Caco-2 (cell line): ENCODE measurements around the gene FFAR3. TPM values are rescaled to one million over a fixed set of nuclear protein-coding genes. Genes with fewer than 3 reads are reported as not detected.

Experiments used
- BruUV-seq: library from RNA; stranded (reverse); fragments of 400-500 nt; replicated peaks from 2 replicates; lab custom pipeline; 2021; lab: Mats Ljungman, UMichigan
- CTCF ChIA-PET: fragments of 300-600 bp; sonication (Branson Sonifier 250); formaldehyde crosslinking; loops from one replicate; lab custom pipeline; 2022; ENCODE audit warnings: antibody characterized with exemption; lab: Charles Lee
- POLR2A ChIA-PET: fragments of 300-600 bp; sonication (Branson Sonifier 250); formaldehyde crosslinking; loops from one replicate; lab custom pipeline; 2022; ENCODE audit warnings: antibody characterized with exemption; lab: Charles Lee
- DNase-seq, 2 experiments: peaks; one replicate each; pipeline versions ENCODE4 v3.0.0 to v3.0.0-alpha.2; 2020 to 2022
- H3K27me3 ChIP-seq: replicated peaks from 2 replicates; pipeline ENCODE4 v1.6.0; 2011; ENCODE audit warnings: low read length; ENCODE audit not compliant: control insufficient read depth, insufficient read depth
- H3K36me3 ChIP-seq: 2 replicates; pipeline ENCODE4 v1.5.1; 2011; ENCODE audit warnings: low read length; ENCODE audit not compliant: control insufficient read depth, insufficient read depth
- H3K4me1 ChIP-seq: fragments of 250-450 bp; sonication (Bioruptor Pico); 2 replicates; pipeline ENCODE4 v1.5.1; 2020; ENCODE audit warnings: mild to moderate bottlenecking
- H3K4me3 ChIP-seq: 2 replicates; pipeline ENCODE4 v1.5.1; 2011; ENCODE audit warnings: low read depth, mild to moderate bottlenecking, control low read depth, low read length
- H3K9me3 ChIP-seq: fragments of 250-450 bp; sonication (Bioruptor Pico); 2 replicates; pipeline ENCODE4 v1.5.1; 2020; ENCODE audit warnings: mild to moderate bottlenecking, moderate library complexity
- H3K27ac Mint-ChIP-seq: one replicate; pipeline ENCODE4 v1.8.0; 2022; ENCODE audit warnings: mixed read lengths; ENCODE audit not compliant: unreplicated experiment
- H3K27me3 Mint-ChIP-seq: one replicate; pipeline ENCODE4 v1.8.0; 2022; ENCODE audit warnings: mixed read lengths; ENCODE audit not compliant: insufficient read depth, unreplicated experiment
- H3K36me3 Mint-ChIP-seq: one replicate; pipeline ENCODE4 v1.8.0; 2022; ENCODE audit warnings: mild to moderate bottlenecking, mixed read lengths; ENCODE audit not compliant: insufficient read depth, unreplicated experiment
- H3K4me1 Mint-ChIP-seq: one replicate; pipeline ENCODE4 v1.8.0; 2022; ENCODE audit warnings: low read depth, mixed read lengths; ENCODE audit not compliant: unreplicated experiment
- H3K4me3 Mint-ChIP-seq: one replicate; pipeline ENCODE4 v1.8.0; 2022; ENCODE audit warnings: mild to moderate bottlenecking, moderate library complexity, mixed read lengths; ENCODE audit not compliant: unreplicated experiment
- H3K9me3 Mint-ChIP-seq: one replicate; pipeline ENCODE4 v1.8.0; 2022; ENCODE audit warnings: mixed read lengths; ENCODE audit not compliant: unreplicated experiment
- intact Hi-C: fragments of 100-400 bp; cut with micrococcal nuclease; formaldehyde crosslinking; loops from one replicate; pipeline ENCODE4 v1.10.0; 2022; ENCODE audit not compliant: unreplicated experiment
- total RNA-seq: library from RNA; stranded (reverse); gene quantifications from 2 replicates; pipeline ENCODE4 v1.2.3, GENCODE V29; 2022
- TF ChIP-seq, protein P1 (sequence below), 2 experiments: fragments of 200-600 bp in 1 of 2; IDR thresholded peaks; 1 replicate in 1 of 2; 2 replicates in 1 of 2; pipeline versions ENCODE4 v1.5.1 to v1.8.0; 2011 to 2022; ENCODE audit warnings: antibody characterized with exemption in 1 of 2, control low read depth in 1 of 2, inconsistent platforms in 1 of 2, low read depth in 1 of 2, low read length in 1 of 2, mild to moderate bottlenecking in 1 of 2, moderate library complexity in 1 of 2; ENCODE audit not compliant: insufficient read depth in 1 of 2, severe bottlenecking in 1 of 2, unreplicated experiment in 1 of 2

The FFAR3 gene
- total RNA-seq, 1 experiment from 2014 or later = not detected

DNA sequence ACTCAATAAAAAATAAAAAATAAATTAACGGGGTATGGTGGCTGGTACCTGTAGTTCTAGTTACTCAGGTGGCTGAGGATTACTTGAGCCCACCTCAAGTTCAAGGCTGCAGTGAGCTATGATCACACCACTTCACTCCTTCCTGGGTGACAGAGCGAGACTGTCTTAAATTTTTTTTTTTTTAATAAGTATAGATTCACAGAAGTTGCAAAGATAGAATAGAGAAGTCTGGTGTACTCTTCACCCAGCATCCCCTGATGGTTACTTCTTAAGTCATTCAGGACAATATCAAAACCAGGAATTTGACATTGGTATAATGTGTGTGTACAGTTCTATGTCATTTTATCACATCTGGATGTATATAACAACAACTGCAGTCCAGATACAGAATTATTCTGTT is 37.0 kb upstream of the FFAR3 start:
- TF ChIP-seq, protein P1, sequence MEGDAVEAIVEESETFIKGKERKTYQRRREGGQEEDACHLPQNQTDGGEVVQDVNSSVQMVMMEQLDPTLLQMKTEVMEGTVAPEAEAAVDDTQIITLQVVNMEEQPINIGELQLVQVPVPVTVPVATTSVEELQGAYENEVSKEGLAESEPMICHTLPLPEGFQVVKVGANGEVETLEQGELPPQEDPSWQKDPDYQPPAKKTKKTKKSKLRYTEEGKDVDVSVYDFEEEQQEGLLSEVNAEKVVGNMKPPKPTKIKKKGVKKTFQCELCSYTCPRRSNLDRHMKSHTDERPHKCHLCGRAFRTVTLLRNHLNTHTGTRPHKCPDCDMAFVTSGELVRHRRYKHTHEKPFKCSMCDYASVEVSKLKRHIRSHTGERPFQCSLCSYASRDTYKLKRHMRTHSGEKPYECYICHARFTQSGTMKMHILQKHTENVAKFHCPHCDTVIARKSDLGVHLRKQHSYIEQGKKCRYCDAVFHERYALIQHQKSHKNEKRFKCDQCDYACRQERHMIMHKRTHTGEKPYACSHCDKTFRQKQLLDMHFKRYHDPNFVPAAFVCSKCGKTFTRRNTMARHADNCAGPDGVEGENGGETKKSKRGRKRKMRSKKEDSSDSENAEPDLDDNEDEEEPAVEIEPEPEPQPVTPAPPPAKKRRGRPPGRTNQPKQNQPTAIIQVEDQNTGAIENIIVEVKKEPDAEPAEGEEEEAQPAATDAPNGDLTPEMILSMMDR (IDR thresholded peaks at IDR 0.05; ENCODE audit: insufficient read depth in 1 of 2, low read depth in 1 of 2, low read length in 1 of 2, severe bottlenecking in 1 of 2, unreplicated experiment in 1 of 2) = no peak
- POLR2A ChIA-PET = no interaction called here
- no peak for DNase-seq
- Histone ChIP-seq H3K36me3 (no peaks in the 10 kb centered on the region), H3K9me3 (peaks cover 4% of the 10 kb centered on the region; the same call in 1 of the 2 replicates), H3K4me1 (no peaks in the 10 kb centered on the region), H3K4me3 (no peak overlapping the region), H3K27me3 (no peaks in the 10 kb centered on the region)
- no peaks in the 10 kb centered on the region for H3K36me3 Mint-ChIP-seq
- CTCF ChIA-PET = no interaction called here
- no peak overlapping the region for H3K4me3 Mint-ChIP-seq
- no peak overlapping the region for H3K27ac Mint-ChIP-seq
- peaks cover 14% of the 10 kb centered on the region for H3K4me1 Mint-ChIP-seq
- intact Hi-C loops = no loop called here
- peaks cover 3% of the 10 kb centered on the region for H3K27me3 Mint-ChIP-seq
- peaks cover 9% of the 10 kb centered on the region for H3K9me3 Mint-ChIP-seq
- no TSS peak for BruUV-seq

DNA sequence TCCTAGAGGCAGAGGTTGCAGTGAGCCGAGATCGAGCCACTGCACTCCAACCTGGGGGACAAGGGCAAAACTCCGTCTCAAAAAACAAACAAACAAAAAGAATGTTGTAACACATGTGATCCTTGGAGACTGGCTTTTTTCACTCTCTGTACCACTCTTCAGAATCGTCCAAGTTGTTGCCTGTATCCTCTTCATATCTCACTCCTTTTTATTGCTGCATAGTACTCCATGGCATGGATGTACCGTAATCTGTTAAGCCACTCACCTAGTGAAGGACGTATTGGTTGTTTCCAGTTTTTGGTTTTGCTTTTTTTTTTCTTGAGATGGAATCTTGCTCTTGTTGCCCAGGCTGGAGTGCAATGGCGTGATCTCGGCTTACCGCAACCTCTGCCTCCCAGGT is 36.2 kb upstream of the FFAR3 start:
- POLR2A ChIA-PET = no interaction called here

GRCh38 chr19:35327642-35328041 is 30.6 kb upstream of the FFAR3 start:
- Mint-ChIP-seq H3K27me3 (peaks cover 7% of the 10 kb centered on the region), H3K4me3 (no peak overlapping the region), H3K4me1 (peaks cover 6% of the 10 kb centered on the region), H3K36me3 (no peaks in the 10 kb centered on the region), H3K9me3 (no peaks in the 10 kb centered on the region), H3K27ac (no peak overlapping the region)
- Histone ChIP-seq H3K36me3 (no peaks in the 10 kb centered on the region), H3K4me1 (no peaks in the 10 kb centered on the region), H3K27me3 (no peaks in the 10 kb centered on the region; the same call in 1 of the 2 replicates), H3K4me3 (no peak overlapping the region), H3K9me3 (no peaks in the 10 kb centered on the region; the same call in 1 of the 2 replicates)
- peak in 1 of 2 experiments; percentile 38 for DNase-seq
- CTCF ChIA-PET = interaction anchor here (0.6 kb wide), 1 partner anchor 18 kb away, joined by 3 read pairs; no protein-coding TSS in a partner anchor
- TF ChIP-seq, protein P1 (IDR thresholded peaks at IDR 0.05; ENCODE audit: insufficient read depth in 1 of 2, low read depth in 1 of 2, low read length in 1 of 2, severe bottlenecking in 1 of 2, unreplicated experiment in 1 of 2) = peak; percentile 46 to 67
- no TSS peak for BruUV-seq
- intact Hi-C loops = no loop called here
- POLR2A ChIA-PET = no interaction called here

More for the DNA sequence above, 36.2 kb upstream of the FFAR3 start:
- no peaks in the 10 kb centered on the region for H3K27me3 ChIP-seq
- Mint-ChIP-seq H3K36me3 (no peaks in the 10 kb centered on the region), H3K4me3 (no peak overlapping the region), H3K9me3 (peaks cover 9% of the 10 kb centered on the region), H3K27me3 (peaks cover 3% of the 10 kb centered on the region), H3K4me1 (peaks cover 14% of the 10 kb centered on the region), H3K27ac (no peak overlapping the region)
- H3K4me1 ChIP-seq = no peaks in the 10 kb centered on the region
- BruUV-seq = no TSS peak
- no peak overlapping the region for H3K4me3 ChIP-seq
- peaks cover 4% of the 10 kb centered on the region; the same call in 1 of the 2 replicates for H3K9me3 ChIP-seq
- DNase-seq = no peak
- intact Hi-C loops = no loop called here
- CTCF ChIA-PET = no interaction called here
- TF ChIP-seq, protein P1 (IDR thresholded peaks at IDR 0.05; ENCODE audit: insufficient read depth in 1 of 2, low read depth in 1 of 2, low read length in 1 of 2, severe bottlenecking in 1 of 2, unreplicated experiment in 1 of 2) = no peak
- no peaks in the 10 kb centered on the region for H3K36me3 ChIP-seq
